GM23338 (cell line): ENCODE measurements around the gene GLIPR1. TPM values are rescaled to one million over a fixed set of nuclear protein-coding genes. Genes with fewer than 3 reads are reported as not detected.

Experiments used
- ATAC-seq: fragments of 200-7000 bp; cut with Tn5 transposase; 3 replicates; pipeline ENCODE4 v1.9.1; 2020
- DNase-seq: peaks from one replicate; pipeline ENCODE4 v3.0.0-alpha.2; 2015; ENCODE audit warnings: low spot score
- H2AFZ ChIP-seq: fragments of 200-600 bp; sonication (generic); 2 replicates; pipeline ENCODE4 v1.8.0; 2016; ENCODE audit warnings: antibody characterized with exemption, mild to moderate bottlenecking, moderate library complexity
- H3F3A ChIP-seq: fragments of 200-600 bp; sonication (generic); replicated peaks from 2 replicates; pipeline ENCODE4 v1.8.0; 2017; ENCODE audit warnings: antibody characterized with exemption, mixed run types, low read depth
- H3K27ac ChIP-seq: fragments of 200-600 bp; sonication (generic); 2 replicates; pipeline ENCODE4 v1.6.1; 2016; ENCODE audit warnings: low read depth
- H3K27me3 ChIP-seq: fragments of 200-600 bp; sonication (generic); 2 replicates; pipeline ENCODE4 v1.8.0; 2016; ENCODE audit warnings: mild to moderate bottlenecking, mixed run types, moderate library complexity; ENCODE audit not compliant: insufficient read depth
- H3K36me3 ChIP-seq: fragments of 200-600 bp; sonication (generic); 2 replicates; pipeline ENCODE4 v1.8.0; 2016; ENCODE audit warnings: mild to moderate bottlenecking; ENCODE audit not compliant: insufficient read depth
- H3K4me1 ChIP-seq: fragments of 200-600 bp; sonication (generic); 2 replicates; pipeline ENCODE4 v1.8.0; 2016; ENCODE audit warnings: mild to moderate bottlenecking, moderate library complexity; ENCODE audit not compliant: insufficient read depth
- H3K4me2 ChIP-seq: fragments of 200-600 bp; sonication (generic); 2 replicates; pipeline ENCODE4 v1.7.1; 2017; ENCODE audit warnings: mixed run types
- H3K4me3 ChIP-seq: fragments of 200-600 bp; sonication (generic); 2 replicates; pipeline ENCODE4 v1.6.1; 2016; ENCODE audit warnings: mixed run types
- H3K79me2 ChIP-seq: fragments of 200-600 bp; sonication (generic); replicated peaks from 2 replicates; pipeline ENCODE4 v1.8.0; 2017; ENCODE audit warnings: mild to moderate bottlenecking; ENCODE audit not compliant: insufficient read depth
- H3K9me2 ChIP-seq: fragments of 200-600 bp; sonication (generic); 2 replicates; pipeline ENCODE4 v1.8.0; 2017; ENCODE audit not compliant: insufficient read depth
- H4K20me1 ChIP-seq: fragments of 200-600 bp; sonication (generic); replicated peaks from 2 replicates; pipeline ENCODE4 v1.8.0; 2017; ENCODE audit warnings: mild to moderate bottlenecking; ENCODE audit not compliant: insufficient read depth
- H3K27ac Mint-ChIP-seq: 2 replicates; pipeline ENCODE4 v1.8.0; 2020; ENCODE audit warnings: inconsistent platforms, mild to moderate bottlenecking, moderate library complexity, mixed read lengths
- H3K27me3 Mint-ChIP-seq: 3 replicates; pipeline ENCODE4 v1.8.0; 2022; ENCODE audit warnings: low read depth, mild to moderate bottlenecking, moderate library complexity, mixed read lengths, inconsistent platforms; ENCODE audit not compliant: insufficient read depth, poor library complexity
- H3K36me3 Mint-ChIP-seq: 3 replicates; pipeline ENCODE4 v1.8.0; 2021; ENCODE audit warnings: low read depth, mild to moderate bottlenecking, inconsistent platforms, moderate library complexity, mixed read lengths
- H3K4me1 Mint-ChIP-seq: 3 replicates; pipeline ENCODE4 v1.8.0; 2020; ENCODE audit warnings: mild to moderate bottlenecking, inconsistent platforms, mixed read lengths
- H3K4me3 Mint-ChIP-seq: 3 replicates; pipeline ENCODE4 v1.8.0; 2021; ENCODE audit warnings: moderate library complexity, mild to moderate bottlenecking, inconsistent platforms, mixed read lengths
- H3K9me3 Mint-ChIP-seq: 3 replicates; pipeline ENCODE4 v1.8.0; 2020; ENCODE audit warnings: moderate library complexity, mild to moderate bottlenecking, inconsistent platforms, mixed read lengths
- CTCF ChIP-seq, 2 experiments: fragments of 200-600 bp in 1 of 2; sonication (generic) in 1 of 2; conservative IDR thresholded peaks; 2 replicates each; pipeline versions ENCODE4 v1.5.1 to v1.6.1; 2016 to 2017; ENCODE audit warnings: antibody characterized with exemption in 2 of 2, low read depth in 2 of 2, mild to moderate bottlenecking in 2 of 2, moderate library complexity in 1 of 2
- ETS1 ChIP-seq: IDR thresholded peaks from 2 replicates; pipeline ENCODE4 v1.6.1; 2016; ENCODE audit warnings: antibody characterized with exemption
- EZH2phosphoT487 ChIP-seq: fragments of 200-600 bp; sonication (generic); IDR thresholded peaks from one replicate; pipeline ENCODE4 v1.8.1; 2018; ENCODE audit warnings: antibody characterized with exemption; ENCODE audit not compliant: unreplicated experiment
- NANOG ChIP-seq: IDR thresholded peaks from 2 replicates; pipeline ENCODE4 v1.6.1; 2016; ENCODE audit warnings: antibody characterized with exemption, borderline replicate concordance
- polyA plus RNA-seq: library from polyadenylated mRNA; unstranded; fragments of >200 nt; fragmentation: Nextera tagmentation; extraction: Ambion mirVana; gene quantifications from 2 replicates; pipeline ENCODE4 v1.2.1, GENCODE V29; 2016
- total RNA-seq: library from RNA; depleted of rRNA; stranded (reverse); fragments of >200 nt; shearing (Covaris generic); gene quantifications from 2 replicates; pipeline ENCODE4 v1.2.3, GENCODE V29; 2014
- TF ChIP-seq, protein P1 (sequence below): IDR thresholded peaks from one replicate; pipeline ENCODE4 v1.6.1; 2018; ENCODE audit warnings: antibody characterized with exemption; ENCODE audit not compliant: unreplicated experiment

The GLIPR1 gene
- total and polyA plus RNA-seq, 2 experiments from 2014 or later, result 0.03 to 6.1 TPM

DNA sequence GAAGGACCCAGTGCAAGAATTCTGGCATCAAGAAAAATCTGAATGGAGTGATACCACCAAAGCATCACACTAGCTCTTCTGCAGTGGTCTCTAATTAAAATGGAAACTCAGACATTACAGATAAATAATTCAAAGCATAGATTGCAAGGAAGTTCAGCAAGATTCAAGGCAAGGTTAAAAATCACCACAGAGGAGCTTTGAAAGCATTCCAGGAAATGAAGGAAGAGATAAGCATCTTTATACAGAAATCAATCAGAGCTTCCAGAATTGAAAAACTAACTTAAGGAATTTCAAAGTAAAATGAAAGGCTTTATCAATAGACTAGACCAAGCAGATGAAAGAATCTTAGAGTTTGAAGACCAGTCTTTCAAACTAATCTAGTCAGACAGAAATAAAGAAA lies 20.4 kb upstream of the GLIPR1 start (continued):
- TF ChIP-seq, protein P1, sequence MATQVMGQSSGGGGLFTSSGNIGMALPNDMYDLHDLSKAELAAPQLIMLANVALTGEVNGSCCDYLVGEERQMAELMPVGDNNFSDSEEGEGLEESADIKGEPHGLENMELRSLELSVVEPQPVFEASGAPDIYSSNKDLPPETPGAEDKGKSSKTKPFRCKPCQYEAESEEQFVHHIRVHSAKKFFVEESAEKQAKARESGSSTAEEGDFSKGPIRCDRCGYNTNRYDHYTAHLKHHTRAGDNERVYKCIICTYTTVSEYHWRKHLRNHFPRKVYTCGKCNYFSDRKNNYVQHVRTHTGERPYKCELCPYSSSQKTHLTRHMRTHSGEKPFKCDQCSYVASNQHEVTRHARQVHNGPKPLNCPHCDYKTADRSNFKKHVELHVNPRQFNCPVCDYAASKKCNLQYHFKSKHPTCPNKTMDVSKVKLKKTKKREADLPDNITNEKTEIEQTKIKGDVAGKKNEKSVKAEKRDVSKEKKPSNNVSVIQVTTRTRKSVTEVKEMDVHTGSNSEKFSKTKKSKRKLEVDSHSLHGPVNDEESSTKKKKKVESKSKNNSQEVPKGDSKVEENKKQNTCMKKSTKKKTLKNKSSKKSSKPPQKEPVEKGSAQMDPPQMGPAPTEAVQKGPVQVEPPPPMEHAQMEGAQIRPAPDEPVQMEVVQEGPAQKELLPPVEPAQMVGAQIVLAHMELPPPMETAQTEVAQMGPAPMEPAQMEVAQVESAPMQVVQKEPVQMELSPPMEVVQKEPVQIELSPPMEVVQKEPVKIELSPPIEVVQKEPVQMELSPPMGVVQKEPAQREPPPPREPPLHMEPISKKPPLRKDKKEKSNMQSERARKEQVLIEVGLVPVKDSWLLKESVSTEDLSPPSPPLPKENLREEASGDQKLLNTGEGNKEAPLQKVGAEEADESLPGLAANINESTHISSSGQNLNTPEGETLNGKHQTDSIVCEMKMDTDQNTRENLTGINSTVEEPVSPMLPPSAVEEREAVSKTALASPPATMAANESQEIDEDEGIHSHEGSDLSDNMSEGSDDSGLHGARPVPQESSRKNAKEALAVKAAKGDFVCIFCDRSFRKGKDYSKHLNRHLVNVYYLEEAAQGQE, result no peak
- TF ChIP-seq EZH2phosphoT487, result no peak

DNA sequence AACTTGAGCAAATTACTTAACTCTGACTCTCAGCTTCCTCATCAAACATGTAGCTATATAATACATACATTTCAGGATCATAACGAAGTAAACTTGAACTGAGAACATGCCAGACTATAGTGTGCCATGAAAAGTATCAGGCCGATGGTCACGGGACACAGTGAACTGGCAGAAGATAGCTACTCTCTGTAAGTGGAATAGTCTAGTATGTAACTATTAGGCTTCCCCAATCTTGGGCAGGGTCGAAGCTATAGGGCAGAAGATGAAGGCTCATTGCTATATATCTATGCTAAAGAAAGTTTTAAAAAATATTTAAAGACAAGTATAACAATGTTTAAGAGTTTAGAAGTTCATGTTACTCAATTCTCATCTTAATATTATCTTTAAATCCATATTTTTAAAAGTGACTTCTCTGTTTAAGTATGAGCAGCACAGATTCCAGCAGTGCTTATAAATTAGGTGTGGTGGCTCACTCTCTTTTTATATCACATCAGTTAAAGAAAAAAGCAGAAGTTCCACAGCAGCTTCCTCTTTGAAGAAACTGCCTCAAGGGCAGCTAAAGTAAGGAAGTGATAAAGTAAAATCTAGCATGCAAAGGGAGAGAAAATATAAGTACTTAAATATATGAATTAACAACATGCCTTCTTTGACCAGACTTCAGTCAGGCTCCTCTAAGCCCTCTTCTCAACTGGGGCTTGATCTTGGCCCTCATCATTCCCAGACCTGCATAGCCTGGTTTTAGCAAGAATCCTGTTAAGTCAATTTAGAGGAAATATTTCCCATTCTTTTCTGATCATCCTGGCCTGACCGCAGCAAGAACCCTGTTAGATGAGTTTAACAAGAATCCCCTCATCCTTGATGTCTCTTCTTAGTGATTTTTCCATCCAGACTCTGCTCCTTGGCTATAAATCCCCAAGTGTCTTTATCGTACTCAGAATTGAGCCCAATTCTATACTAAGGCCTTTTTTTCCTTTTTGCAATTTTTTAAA lies 8.4 kb upstream of the GLIPR1 start:
- H3K79me2 ChIP-seq, result no peaks in the 10 kb centered on the region
- peaks cover 1% of the 10 kb centered on the region for H3K9me2 ChIP-seq
- no peak for TF ChIP-seq ETS1
- TF ChIP-seq NANOG, result no peak
- TF ChIP-seq CTCF (conservative IDR thresholded peaks at IDR 0.05; ENCODE audit: low read depth in 2 of 2), result no peak
- no peak for ATAC-seq
- no peaks in the 10 kb centered on the region for H3K36me3 ChIP-seq
- H3K27me3 ChIP-seq, result no peaks in the 10 kb centered on the region
- H3K9me3 Mint-ChIP-seq, result no peaks in the 10 kb centered on the region
- H4K20me1 ChIP-seq, result no peaks in the 10 kb centered on the region
- H3K36me3 Mint-ChIP-seq, result no peaks in the 10 kb centered on the region
- no peak overlapping the region for H3K27ac Mint-ChIP-seq
- peaks cover 9% of the 10 kb centered on the region; the same call in 1 of the 2 replicates for H3K4me1 ChIP-seq
- H3K27me3 Mint-ChIP-seq, result no peaks in the 10 kb centered on the region
- DNase-seq, result no peak
- H3K27ac ChIP-seq, result no peak overlapping the region
- no peak overlapping the region for H3K4me2 ChIP-seq
- H3F3A ChIP-seq, result no peaks in the 10 kb centered on the region
- no peak overlapping the region for H3K4me3 Mint-ChIP-seq
- no peak overlapping the region for H3K4me3 ChIP-seq
- H3K4me1 Mint-ChIP-seq, result peaks cover 13% of the 10 kb centered on the region
- H2AFZ ChIP-seq, result no peak overlapping the region; the same call in 1 of the 2 replicates
